Stimulated activated memory B cell treated with anti-CD40 and anti-IgM and Interleukin-4, amounts not matched to agents 10 μg/mL and 1 μg/mL and 100 μg/mL, for 72 hours (primary cell): ENCODE data around the gene NCKAP5L.

Experiments
- ATAC-seq: fragments of 150-1000 bp; cut with Tn5 transposase; 2 replicates; pipeline ENCODE4 v1.10.0; 2021
- H3K27ac Mint-ChIP-seq: one replicate; pipeline ENCODE4 v1.8.0; 2022; ENCODE audit warnings: mild to moderate bottlenecking, mixed read lengths
- H3K27me3 Mint-ChIP-seq: one replicate; pipeline ENCODE4 v1.8.0; 2022; ENCODE audit warnings: mixed read lengths
- H3K36me3 Mint-ChIP-seq: one replicate; pipeline ENCODE4 v1.8.0; 2022; ENCODE audit warnings: mixed read lengths
- H3K4me1 Mint-ChIP-seq: one replicate; pipeline ENCODE4 v1.8.0; 2022; ENCODE audit warnings: mixed read lengths
- H3K4me3 Mint-ChIP-seq: one replicate; pipeline ENCODE4 v1.8.0; 2022; ENCODE audit warnings: mild to moderate bottlenecking, moderate library complexity, mixed read lengths
- H3K9me3 Mint-ChIP-seq: one replicate; pipeline ENCODE4 v1.8.0; 2022; ENCODE audit warnings: mixed read lengths

NCKAP5L gene

GRCh38 chr12:49821373-49822287 is 6.6 kb downstream of the NCKAP5L start:
- Mint-ChIP-seq H3K4me1 (peaks cover 32% of the 10 kb centered on the region), H3K27ac (peak overlapping the region; percentile 82)
- ATAC-seq: no peak

GRCh38 chr12:49819786-49820185 is 8.4 kb downstream of the NCKAP5L start:
- H3K9me3 Mint-ChIP-seq: no peaks in the 10 kb centered on the region
- H3K4me3 Mint-ChIP-seq: no peak overlapping the region
- ATAC-seq: no peak
- peaks cover 13% of the 10 kb centered on the region for H3K36me3 Mint-ChIP-seq
- H3K4me1 Mint-ChIP-seq: peaks cover 22% of the 10 kb centered on the region
- H3K27me3 Mint-ChIP-seq: no peaks in the 10 kb centered on the region
- no peak overlapping the region for H3K27ac Mint-ChIP-seq

More at GRCh38 chr12:49821373-49822287, 6.6 kb downstream of the NCKAP5L start:
- no peak overlapping the region for H3K4me3 Mint-ChIP-seq
- H3K9me3 Mint-ChIP-seq: no peaks in the 10 kb centered on the region
- H3K36me3 Mint-ChIP-seq: peaks cover 5% of the 10 kb centered on the region
- no peaks in the 10 kb centered on the region for H3K27me3 Mint-ChIP-seq

DNA sequence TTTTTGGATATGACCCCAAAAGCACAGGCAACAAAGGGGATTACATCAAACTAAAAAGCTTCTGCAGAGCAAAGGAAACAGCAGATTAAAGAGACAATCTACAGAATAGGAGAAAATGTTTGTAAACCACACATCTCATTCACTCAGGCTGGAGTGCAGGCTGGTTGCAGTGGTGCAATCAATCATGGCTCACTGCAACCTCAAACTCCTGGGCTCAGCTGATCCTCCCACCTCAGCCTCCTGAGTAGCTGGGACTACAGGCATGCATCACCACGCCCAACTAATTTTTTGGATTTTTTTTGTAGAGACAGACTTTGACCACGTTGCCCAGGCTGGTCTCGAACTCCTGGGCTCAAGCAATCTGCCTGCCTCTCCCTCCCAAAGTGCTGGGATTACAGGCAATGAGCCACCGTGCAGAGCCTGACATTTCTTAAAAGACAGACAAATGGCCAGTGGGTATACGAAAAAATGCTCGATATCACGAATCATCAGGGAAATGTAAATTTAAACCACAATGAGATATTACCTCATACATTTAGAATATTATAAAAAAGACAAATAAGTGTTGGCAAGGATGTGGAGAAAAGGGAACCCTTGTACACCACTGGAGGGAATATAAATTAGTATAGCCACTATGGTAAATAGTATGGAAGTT is 9.8 kb downstream of the NCKAP5L start:
- H3K36me3 Mint-ChIP-seq: peaks cover 16% of the 10 kb centered on the region
- H3K4me3 Mint-ChIP-seq: no peak overlapping the region
- no peak overlapping the region for H3K27ac Mint-ChIP-seq
- H3K4me1 Mint-ChIP-seq: peaks cover 23% of the 10 kb centered on the region
- ATAC-seq: no peak
- H3K9me3 Mint-ChIP-seq: no peaks in the 10 kb centered on the region
- no peaks in the 10 kb centered on the region for H3K27me3 Mint-ChIP-seq

GRCh38 chr12:49813131-49813530 is 15.1 kb downstream of the NCKAP5L start:
- H3K4me1 Mint-ChIP-seq: peaks cover 37% of the 10 kb centered on the region
- no peak for ATAC-seq
- no peak overlapping the region for H3K4me3 Mint-ChIP-seq
- no peak overlapping the region for H3K27ac Mint-ChIP-seq
- no peaks in the 10 kb centered on the region for H3K27me3 Mint-ChIP-seq
- H3K36me3 Mint-ChIP-seq: peaks cover 11% of the 10 kb centered on the region
- no peaks in the 10 kb centered on the region for H3K9me3 Mint-ChIP-seq

DNA sequence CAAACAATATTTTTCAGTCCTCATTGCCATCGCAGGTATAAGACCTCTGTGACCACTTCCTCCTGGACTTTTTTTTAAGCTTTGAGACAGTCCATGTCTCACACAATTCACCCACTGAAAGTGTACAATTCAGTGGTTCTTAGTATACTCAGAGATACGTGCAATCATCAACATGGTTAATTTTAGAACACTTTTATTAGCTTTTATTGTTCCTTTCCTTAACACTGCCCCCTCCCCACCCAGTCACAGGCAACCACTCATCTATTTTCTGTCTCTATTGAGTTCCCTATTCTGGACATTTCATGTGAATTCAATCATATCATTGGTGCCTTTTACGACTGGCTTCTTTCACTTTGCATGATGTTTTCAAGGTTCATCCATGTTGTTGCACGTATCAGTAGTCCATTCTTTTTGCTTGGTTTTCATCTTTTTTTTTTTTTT is 16.2 kb downstream of the NCKAP5L start:
- peak overlapping the region; percentile 54 for H3K27ac Mint-ChIP-seq

GRCh38 chr12:49811136-49811535 is 17.1 kb downstream of the NCKAP5L start:
- no peaks in the 10 kb centered on the region for H3K9me3 Mint-ChIP-seq
- no peak overlapping the region for H3K4me3 Mint-ChIP-seq
- no peaks in the 10 kb centered on the region for H3K27me3 Mint-ChIP-seq
- ATAC-seq: peak; percentile 63
- H3K36me3 Mint-ChIP-seq: peaks cover 11% of the 10 kb centered on the region
- peaks cover 37% of the 10 kb centered on the region for H3K4me1 Mint-ChIP-seq
- H3K27ac Mint-ChIP-seq: peak overlapping the region; percentile 54

More for the DNA sequence above, 16.2 kb downstream of the NCKAP5L start:
- peaks cover 37% of the 10 kb centered on the region for H3K4me1 Mint-ChIP-seq
- peak; percentile 79 for ATAC-seq
- peaks cover 11% of the 10 kb centered on the region for H3K36me3 Mint-ChIP-seq
- H3K4me3 Mint-ChIP-seq: peak overlapping the region; percentile 59
- H3K27me3 Mint-ChIP-seq: no peaks in the 10 kb centered on the region
- no peaks in the 10 kb centered on the region for H3K9me3 Mint-ChIP-seq

DNA sequence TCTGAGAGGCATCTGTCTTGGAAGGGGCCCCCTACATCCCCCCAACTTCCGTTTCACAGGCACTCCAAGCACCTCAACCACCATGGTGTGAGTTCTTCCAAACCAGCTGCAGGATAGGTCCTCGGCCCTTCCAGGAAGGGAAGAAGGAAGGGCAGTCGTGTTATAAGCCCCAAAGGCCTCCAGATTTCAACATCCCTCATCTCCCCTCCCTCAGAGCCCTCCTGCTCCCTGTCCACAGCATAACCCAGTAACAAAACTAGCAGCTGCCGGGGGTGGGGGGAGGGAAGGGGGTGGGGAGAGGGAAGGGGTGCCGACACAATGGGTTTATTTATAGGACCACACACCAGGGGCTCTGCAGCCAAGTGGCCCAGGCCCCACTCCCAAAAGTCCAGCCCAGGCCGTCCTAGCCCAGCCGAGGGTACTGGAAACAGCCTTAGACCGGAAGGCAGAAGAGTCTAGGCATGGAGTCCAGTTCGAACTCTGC is 18.3 kb downstream of the NCKAP5L start:
- Mint-ChIP-seq H3K36me3 (peaks cover 11% of the 10 kb centered on the region), H3K9me3 (no peaks in the 10 kb centered on the region), H3K4me3 (no peak overlapping the region), H3K27ac (no peak overlapping the region), H3K4me1 (peaks cover 30% of the 10 kb centered on the region), H3K27me3 (no peaks in the 10 kb centered on the region)
- ATAC-seq: no peak

DNA sequence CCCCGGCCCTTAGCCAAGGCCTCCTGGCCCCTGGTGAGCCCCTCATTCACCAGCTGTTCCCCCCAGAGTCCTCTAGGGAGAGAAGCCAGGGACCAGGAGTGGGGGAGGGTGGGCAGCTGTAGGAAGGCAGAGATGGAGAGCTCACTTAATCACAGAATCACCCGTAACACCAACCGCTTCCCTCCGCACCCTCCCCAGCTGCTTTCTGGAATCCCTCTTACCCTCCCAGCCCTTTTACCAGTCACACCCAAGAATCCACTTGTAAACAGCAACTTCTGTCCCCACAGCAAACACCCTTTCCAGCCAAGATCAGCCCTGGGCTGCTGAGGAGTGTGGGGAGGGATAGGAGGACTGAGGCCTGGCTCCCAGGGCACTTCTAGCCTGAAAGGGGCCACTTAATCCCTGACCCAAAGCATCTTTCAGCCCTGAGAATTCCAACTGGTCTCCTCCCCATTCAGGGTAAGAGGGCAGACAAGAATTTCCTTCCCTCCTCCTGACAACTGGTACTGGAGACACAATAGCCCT is 18.8 kb downstream of the NCKAP5L start:
- Mint-ChIP-seq H3K27ac (no peak overlapping the region), H3K27me3 (no peaks in the 10 kb centered on the region), H3K9me3 (no peaks in the 10 kb centered on the region), H3K36me3 (peaks cover 8% of the 10 kb centered on the region), H3K4me3 (no peak overlapping the region), H3K4me1 (peaks cover 26% of the 10 kb centered on the region)
- no peak for ATAC-seq

DNA sequence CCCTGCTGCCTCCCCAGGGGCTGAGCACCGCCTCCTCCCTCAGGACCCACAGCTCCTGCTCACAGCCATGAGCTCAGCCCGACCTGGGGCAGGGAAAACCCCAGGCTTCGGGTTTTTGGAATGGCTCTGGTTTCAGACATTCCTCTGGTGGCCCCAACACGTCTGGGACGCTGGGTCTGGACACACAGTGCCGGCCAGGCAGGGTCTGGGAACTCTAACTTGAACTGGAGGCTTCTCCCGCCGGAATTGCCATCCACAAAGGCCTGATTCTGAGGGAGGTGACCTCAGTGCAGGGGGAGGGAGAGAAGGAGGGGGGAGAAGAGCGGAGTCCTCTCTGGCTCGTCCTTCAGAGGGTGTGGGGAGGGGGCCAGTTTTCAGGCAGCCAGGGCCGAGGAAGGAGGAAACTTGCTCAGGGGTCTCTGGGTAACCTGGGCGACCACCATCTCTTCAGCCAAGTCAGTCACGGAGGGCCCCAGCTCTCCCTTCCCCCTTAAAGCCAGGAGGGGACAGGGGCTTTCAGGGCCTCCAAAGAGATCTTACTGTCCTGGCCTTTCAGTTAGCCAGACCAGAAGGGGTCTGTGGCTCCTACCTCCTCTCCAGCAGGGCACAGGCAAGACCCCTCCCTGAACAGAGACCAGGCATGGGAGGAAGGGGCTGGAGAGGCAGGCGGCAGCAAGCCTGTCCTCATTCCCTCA is 19.4 kb downstream of the NCKAP5L start:
- Mint-ChIP-seq H3K4me1 (peaks cover 26% of the 10 kb centered on the region), H3K4me3 (no peak overlapping the region)

DNA sequence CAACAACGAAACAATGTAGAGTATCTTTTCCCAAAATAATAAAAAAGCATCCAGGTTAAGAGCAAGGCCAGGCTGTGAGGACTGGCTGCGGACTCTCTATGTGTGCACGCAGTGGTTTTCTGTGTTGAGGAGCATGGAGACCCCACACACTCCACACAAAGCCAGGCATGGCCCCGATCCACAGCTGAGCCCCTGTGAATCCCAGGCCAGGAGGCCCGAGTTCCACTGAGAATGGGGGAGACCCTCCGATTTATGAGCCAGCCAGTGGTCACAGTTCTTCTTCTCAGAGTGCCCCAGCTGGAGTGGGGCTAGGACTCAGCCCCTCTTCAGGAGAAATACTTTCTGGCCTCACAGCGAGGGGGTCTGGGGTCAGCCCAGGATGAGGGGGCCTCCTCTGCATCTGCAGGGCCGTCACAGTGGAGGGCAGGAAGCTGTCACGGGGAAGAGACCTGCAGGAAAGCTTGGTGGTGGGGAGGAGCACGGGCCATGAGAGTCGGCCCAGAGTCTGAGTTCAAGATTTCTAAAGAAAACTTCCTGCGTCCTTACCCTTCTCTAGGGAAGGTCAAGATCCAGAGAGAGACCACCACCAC is 20.1 kb downstream of the NCKAP5L start:
- peaks cover 22% of the 10 kb centered on the region for H3K4me1 Mint-ChIP-seq
- no peaks in the 10 kb centered on the region for H3K9me3 Mint-ChIP-seq
- peaks cover 10% of the 10 kb centered on the region for H3K36me3 Mint-ChIP-seq
- H3K4me3 Mint-ChIP-seq: no peak overlapping the region
- no peak for ATAC-seq
- no peak overlapping the region for H3K27ac Mint-ChIP-seq
- no peaks in the 10 kb centered on the region for H3K27me3 Mint-ChIP-seq

More for the DNA sequence above, 19.4 kb downstream of the NCKAP5L start:
- no peaks in the 10 kb centered on the region for H3K27me3 Mint-ChIP-seq
- H3K27ac Mint-ChIP-seq: no peak overlapping the region
- peaks cover 8% of the 10 kb centered on the region for H3K36me3 Mint-ChIP-seq
- no peak for ATAC-seq
- H3K9me3 Mint-ChIP-seq: no peaks in the 10 kb centered on the region

- no peaks in the 10 kb centered on the region for H3K9me3 Mint-ChIP-seq
- H3K36me3 Mint-ChIP-seq: peaks cover 14% of the 10 kb centered on the region
- no peak overlapping the region for H3K4me3 Mint-ChIP-seq
- no peak overlapping the region for H3K27ac Mint-ChIP-seq
- H3K27me3 Mint-ChIP-seq: no peaks in the 10 kb centered on the region
- peaks cover 11% of the 10 kb centered on the region for H3K4me1 Mint-ChIP-seq
- ATAC-seq: no peak
Observed at GRCh38 chr12:49806877-49807276, 21.3 kb downstream of the NCKAP5L start.

DNA sequence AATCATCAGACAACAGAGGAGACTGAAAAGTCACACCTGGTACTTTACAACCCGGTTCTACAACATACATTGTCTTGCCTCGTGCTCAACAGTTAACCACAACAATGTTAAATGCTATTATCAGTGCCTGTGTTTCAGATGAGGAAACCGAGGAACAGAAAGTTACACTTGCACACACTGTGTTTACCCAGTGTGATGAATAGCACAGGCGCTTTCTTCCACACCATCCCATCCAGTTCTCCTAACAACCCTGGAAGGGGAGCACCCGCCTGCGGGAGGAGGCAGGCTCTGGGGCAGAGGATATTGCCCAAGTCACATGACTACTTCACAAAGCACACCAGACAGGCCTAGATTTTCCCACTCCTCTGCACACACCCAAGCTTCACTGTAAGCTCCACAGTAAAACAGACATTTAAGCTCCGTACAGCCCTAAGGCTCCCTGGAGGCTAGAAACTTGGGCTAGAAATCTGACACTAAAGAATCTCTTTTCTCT is 21.8 kb downstream of the NCKAP5L start:
- no peak overlapping the region for H3K4me3 Mint-ChIP-seq
- no peaks in the 10 kb centered on the region for H3K27me3 Mint-ChIP-seq
- H3K27ac Mint-ChIP-seq: no peak overlapping the region
- no peaks in the 10 kb centered on the region for H3K9me3 Mint-ChIP-seq
- peaks cover 6% of the 10 kb centered on the region for H3K4me1 Mint-ChIP-seq
- peaks cover 19% of the 10 kb centered on the region for H3K36me3 Mint-ChIP-seq
- no peak for ATAC-seq

DNA sequence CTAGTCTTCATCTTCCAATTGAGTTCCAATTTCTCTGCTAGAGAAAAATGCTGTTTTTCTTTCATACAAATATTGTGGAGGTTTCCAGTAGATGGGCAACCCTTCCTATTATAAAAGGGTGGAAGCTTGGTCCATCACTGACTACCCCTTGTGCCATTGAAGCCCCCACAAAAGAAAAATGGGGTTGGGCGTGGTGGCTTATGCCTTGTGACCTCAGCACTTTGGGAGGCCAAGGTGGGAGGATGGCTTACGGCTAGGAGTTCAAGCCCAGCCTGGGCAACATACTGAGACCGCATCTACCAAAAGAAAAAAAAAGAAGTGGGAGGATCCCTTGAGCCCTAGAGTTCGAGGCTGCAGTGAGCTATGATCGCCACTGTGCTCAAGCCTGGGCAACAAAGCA is 22.8 kb downstream of the NCKAP5L start:
- peaks cover 26% of the 10 kb centered on the region for H3K36me3 Mint-ChIP-seq
- no peak overlapping the region for H3K4me3 Mint-ChIP-seq
- no peak for ATAC-seq
- no peaks in the 10 kb centered on the region for H3K9me3 Mint-ChIP-seq
- no peaks in the 10 kb centered on the region for H3K27me3 Mint-ChIP-seq
- no peak overlapping the region for H3K27ac Mint-ChIP-seq
- no peaks in the 10 kb centered on the region for H3K4me1 Mint-ChIP-seq

DNA sequence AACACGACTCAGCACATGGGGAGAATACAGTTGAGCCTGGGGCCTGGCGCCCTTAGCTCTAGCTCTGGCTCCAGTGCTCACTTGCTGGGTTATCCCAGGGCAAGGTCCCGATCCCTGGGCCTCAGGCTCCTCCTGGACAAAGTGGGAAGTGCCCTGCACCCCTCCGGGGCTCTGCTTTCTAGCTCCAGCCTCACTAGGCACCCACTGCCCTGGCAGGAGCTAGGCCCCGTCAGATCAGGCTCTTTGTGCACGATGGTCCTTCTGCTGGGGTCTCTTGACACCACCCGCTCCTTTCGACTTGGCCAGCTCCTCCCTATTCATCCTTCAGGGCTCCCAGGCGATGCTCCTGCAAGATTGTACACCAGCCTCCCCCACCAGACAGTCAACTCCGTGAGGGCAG is 23.4 kb downstream of the NCKAP5L start:
- no peaks in the 10 kb centered on the region for H3K9me3 Mint-ChIP-seq
- no peaks in the 10 kb centered on the region for H3K4me1 Mint-ChIP-seq
- peaks cover 32% of the 10 kb centered on the region for H3K36me3 Mint-ChIP-seq
- no peak overlapping the region for H3K27ac Mint-ChIP-seq
- no peak overlapping the region for H3K4me3 Mint-ChIP-seq
- H3K27me3 Mint-ChIP-seq: no peaks in the 10 kb centered on the region
- no peak for ATAC-seq
